ENCODE data around the gene ARFGEF2.
"Not testable (repeated sequence)": the region's sequence is repeated elsewhere in the genome, so short reads cannot be mapped to it uniquely, and the experiment has no call there.

ARFGEF2 gene

GRCh38 chr20:48953653-48954052 is 32.1 kb downstream of the ARFGEF2 start:
- DNase-seq (ENCODE audit: low spot score), result no peak

- no peak for DNase-seq (ENCODE audit: low spot score)
Observed at GRCh38 chr20:48956052-48956451, 34.5 kb downstream of the ARFGEF2 start.

DNA sequence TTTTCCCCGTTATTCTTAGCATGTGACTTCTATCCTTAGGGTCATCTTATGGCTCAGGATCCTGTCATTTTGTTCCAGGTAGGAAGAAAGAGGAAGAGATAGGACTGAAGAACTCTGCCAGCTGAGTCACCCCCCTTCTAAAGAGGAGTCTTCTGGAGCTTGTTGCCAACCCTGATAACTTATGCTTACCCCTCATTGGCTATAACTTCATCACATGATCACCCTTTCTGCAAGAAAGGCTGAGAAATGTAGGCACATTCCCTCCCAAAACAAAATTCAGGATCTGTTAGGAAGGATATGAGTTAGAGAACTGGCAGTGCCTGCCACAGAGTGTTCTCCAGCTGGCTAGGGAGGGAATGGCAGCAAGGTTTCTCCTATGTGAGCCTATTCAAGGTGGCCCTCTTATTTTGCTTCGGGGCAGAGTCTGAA is 35.6 kb downstream of the ARFGEF2 start:
- DNase-seq (ENCODE audit: low spot score), result no peak

- DNase-seq (ENCODE audit: low spot score), result no peak
Observed at GRCh38 chr20:48957533-48957932, 36.0 kb downstream of the ARFGEF2 start.

DNA sequence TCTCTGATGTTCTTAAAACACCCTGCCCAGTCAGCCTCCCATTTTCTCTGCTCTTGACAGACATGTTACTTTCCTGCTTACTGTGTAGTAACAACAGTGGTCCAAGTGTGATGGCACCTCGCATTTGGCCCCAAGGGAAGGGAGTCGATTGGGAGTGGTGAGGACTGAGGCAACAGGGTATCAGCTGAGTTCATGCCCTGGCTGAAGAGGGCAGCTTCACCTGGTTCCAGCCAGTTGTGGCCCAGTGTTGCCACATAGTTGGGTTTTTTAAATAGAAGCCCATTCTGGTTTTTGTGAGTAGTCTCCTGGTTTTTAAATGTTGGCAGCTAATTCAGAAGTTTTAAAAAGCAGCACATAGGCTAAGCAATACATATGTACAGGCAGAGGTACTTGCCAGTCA is 37.2 kb downstream of the ARFGEF2 start:
- no peak for DNase-seq (ENCODE audit: low spot score)

GRCh38 chr20:48959899-48960550 is 38.5 kb downstream of the ARFGEF2 start:
- DNase-seq (ENCODE audit: low spot score), result no peak

- no peak for DNase-seq (ENCODE audit: low spot score)
Observed at GRCh38 chr20:48962421-48962820, 40.9 kb downstream of the ARFGEF2 start.

DNA sequence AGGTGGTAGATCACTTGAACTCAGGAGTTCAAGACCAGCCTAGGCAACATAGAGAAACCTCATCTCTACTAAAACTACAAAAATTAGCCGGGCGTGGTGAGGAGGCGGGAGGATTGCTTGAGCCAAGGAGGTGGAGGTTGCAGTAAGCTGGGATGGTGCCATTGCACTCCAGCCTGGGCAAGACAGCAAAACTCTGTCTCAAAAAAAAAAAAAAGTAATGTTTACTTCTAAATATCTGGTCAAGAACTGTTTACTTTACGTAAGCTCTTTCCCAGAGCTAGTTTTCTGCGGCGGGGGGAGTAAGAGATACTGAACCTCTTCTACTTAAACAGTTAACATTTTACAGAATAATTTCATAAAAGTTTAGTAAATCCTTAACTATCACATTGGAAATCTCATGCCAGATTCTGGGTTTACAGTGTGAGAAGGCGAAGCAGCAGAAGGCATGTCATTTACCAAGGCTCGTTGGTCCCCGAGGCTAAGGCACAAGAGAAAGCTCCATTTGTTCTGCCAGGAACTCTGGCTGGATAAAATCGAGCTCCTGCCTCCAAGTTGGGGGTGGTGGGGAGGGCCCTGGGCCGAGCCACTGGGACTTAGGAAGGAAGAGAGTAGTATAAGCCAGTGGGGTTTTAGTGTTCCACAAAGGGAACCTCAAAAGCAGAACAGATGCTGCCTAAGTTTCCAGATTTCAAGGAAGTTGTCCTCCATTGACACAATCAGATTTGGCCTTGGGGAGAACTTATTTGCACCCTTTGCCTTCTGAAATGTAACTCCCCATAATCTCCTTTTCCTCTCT is 41.7 kb downstream of the ARFGEF2 start:
- DNase-seq (ENCODE audit: low spot score), result peak; percentile 51

DNA sequence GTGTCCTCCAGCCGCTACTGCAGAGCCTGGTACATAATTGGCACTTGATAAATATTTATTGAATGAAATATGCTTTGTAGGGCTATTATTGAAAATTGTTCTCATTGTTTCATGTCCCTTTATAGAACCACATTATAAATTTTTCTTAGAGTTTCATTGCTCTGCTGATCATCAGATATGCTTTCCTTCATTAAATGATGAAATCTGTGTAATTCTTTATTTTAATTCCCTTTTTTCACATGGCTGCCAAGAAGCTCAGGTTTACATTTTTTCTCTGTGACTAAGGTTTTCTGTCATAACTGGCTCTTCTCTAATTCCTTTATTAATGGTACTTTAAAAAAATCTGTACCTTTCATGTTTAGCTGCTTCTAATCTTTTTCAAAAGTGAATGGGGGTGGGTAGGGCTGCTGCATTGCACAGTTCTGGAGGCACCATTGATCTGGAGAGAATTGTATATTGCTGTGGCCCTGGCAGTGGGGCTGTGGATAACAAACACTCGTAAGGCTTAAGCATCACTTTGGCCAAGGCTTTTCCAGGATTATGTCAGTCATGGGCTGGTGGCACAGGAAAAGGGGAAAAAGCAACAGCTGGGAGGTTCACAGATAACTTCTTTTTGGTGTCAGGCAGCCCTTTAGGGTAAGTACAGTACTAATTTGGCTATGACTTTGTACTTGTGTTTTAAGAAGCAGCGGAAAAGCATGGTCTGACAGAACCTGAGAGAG is 43.8 kb downstream of the ARFGEF2 start:
- no peak for DNase-seq (ENCODE audit: low spot score)

DNA sequence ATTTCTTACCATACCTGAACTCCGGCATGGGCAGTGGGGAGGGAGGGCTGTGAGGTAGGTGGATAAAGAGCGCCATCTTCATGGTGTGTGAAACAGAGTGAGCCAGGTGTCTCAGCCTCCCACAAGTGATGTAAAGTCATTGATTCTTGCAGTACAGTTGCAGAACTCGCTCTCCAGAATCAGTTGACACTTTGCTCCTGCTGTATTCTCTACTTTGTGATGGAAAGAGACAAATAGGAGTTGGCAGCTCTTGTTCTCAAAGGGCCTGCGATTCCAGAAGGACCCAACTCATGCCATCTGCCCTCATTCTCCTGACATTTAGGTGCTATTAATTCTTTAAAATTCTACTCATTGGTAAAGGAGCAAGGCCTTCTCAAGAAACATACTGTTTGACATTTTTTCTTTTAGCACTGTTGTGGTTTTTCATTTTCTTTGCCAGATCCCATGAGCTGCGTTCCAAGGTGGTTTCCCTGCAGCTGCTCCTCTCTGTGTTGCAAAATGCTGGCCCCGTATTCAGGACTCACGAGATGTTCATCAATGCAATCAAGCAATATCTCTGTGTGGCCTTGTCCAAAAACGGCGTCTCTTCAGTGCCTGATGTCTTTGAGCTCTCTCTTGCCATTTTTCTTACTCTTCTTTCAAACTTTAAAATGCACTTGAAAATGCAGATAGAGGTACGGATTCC is 49.3 kb downstream of the ARFGEF2 start:
- DNase-seq (ENCODE audit: low spot score), result no peak

GRCh38 chr20:48971956-48972355 is 50.4 kb downstream of the ARFGEF2 start:
- DNase-seq (ENCODE audit: low spot score), result no peak

- no peak for DNase-seq (ENCODE audit: low spot score)
Observed at GRCh38 chr20:48972816-48973215, 51.3 kb downstream of the ARFGEF2 start.

DNA sequence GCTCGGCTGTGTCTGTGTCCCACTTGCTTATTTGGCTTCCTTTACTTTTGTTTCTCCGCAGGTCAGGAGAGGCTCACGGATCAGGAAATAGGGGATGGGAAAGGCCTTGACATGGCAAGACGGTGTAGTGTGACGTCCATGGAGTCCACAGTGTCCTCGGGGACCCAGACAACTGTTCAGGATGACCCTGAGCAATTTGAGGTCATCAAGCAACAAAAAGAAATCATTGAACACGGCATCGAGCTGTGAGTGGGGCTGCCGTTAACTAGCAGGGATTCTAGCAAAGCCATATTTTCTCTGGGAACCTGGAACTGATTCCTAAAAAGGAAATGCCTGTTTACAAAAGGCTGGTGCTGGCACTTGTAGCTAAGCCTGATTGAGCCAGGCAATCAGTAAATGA is 54.4 kb downstream of the ARFGEF2 start:
- no peak for DNase-seq (ENCODE audit: low spot score)

DNA sequence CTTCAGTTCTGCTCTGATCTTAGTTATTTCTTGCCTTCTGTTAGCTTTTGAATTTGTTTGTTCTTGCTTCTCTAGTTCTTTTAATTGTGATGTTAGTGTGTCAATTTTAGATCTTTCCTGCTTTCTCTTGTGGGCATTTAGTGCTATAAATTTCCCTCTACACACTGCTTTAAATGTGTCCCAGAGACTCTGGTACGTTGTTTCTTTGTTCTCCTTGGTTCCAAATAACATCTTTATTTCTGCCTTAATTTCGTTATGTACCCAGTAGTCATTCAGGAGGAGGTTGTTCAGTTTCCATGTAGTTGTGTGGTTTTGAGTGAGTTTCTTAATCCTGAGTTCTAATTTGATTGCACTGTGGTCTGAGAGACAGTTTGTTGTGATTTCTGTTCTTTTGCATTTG is 58.5 kb downstream of the ARFGEF2 start:
- DNase-seq (ENCODE audit: low spot score), result not testable (repeated sequence)

- peak; percentile 67 for DNase-seq (ENCODE audit: low spot score)
Observed at GRCh38 chr20:48983423-48984400, 62.2 kb downstream of the ARFGEF2 start.

DNA sequence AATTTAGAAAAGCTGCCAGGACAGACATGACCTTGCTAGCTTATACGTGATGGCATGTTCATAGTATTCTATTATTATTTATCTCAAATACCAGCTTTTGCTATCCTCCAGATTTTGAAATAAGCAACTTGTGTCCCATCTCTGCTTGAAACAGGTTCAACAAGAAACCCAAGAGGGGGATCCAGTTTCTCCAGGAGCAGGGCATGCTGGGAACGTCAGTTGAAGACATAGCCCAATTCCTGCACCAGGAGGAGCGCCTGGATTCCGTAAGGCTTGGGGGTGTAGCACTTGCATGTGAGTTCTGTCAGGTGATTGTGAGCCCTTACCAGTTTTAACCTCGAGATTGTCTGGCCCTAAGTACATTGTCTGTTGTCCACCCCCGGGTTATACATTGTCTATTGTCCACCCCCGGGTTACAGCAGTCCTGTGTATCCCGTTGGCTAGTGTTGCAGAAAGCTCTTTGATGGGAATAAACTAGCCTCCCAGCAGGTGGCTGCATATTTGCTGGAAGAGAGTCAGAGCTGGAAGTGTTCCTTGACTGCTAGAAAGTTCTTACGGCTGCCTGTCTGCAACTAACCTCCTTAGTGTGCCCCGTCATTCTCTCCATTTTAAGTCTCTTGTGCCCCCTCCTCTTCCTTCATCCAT is 63.2 kb downstream of the ARFGEF2 start:
- DNase-seq (ENCODE audit: low spot score), result no peak

DNA sequence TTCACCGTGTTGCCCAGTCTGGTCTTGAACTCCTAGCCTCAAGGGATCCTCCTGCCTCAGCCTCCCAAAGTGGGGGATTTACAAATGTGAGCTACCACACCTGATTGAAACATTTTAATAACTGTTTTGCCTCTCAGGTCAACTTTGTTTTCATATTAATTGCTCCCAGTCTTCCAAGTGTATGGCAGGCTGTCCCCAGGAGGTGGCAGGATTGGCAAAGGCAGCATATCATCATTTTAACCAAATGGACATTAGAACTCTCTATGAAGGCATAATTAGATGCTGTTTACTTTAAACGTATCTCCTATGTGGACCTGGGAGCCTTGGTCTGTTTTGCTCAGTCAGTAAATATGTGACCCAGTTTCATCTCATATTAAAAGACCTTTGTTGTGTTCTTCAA is 65.4 kb downstream of the ARFGEF2 start:
- no peak for DNase-seq (ENCODE audit: low spot score)

DNA sequence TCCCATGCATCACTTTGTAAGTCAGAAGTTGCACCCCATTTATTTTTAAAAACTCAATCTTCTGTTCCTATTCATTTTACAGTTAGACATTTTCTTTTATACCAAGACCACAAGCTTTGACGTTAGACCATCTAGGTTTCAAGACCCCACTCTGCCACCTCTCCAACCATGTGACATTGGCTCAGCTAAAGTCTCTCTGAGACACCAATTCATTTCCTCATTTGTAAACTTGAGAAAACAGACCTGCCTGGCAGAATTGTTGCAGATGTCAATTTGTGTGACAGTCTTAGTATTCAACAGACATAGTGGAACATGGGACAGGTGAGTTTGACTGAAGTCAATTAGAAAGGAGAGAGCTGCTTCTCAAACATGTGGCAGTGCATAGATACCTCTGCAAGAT is 69.0 kb downstream of the ARFGEF2 start:
- no peak for DNase-seq (ENCODE audit: low spot score)

- no peak for DNase-seq (ENCODE audit: low spot score)
Observed at GRCh38 chr20:48995589-48995988, 74.1 kb downstream of the ARFGEF2 start.
